Breast epithelium (tissue), 3 donors: Measurements from ENCODE around the gene IQCH.

ENCODE experiments used
- CTCF ChIP-seq, 3 donors: fragments of 450-650 bp; IDR thresholded peaks; one replicate each; pipeline ENCODE4 v1.5.1; 2016 to 2017; ENCODE audit warnings: antibody characterized with exemption in 3 of 3, mild to moderate bottlenecking in 3 of 3, moderate library complexity in 3 of 3
- POLR2A ChIP-seq: fragments of 450-650 bp; IDR thresholded peaks from one replicate; pipeline ENCODE4 v1.6.1; 2016; ENCODE audit warnings: antibody characterized with exemption, mild to moderate bottlenecking, moderate library complexity

GRCh38 chr15:67373971-67374370 is 119.4 kb downstream of the IQCH start:
- TF ChIP-seq CTCF (IDR thresholded peaks at IDR 0.05) (no peak), POLR2A (no peak)
